Frontal cortex (tissue), 4 donors: ENCODE data around the gene STAT6. TPM values are rescaled to one million over a fixed set of nuclear protein-coding genes. Genes with fewer than 3 reads are reported as not detected.
A peak's percentile ranks its signal among the peaks of the same experiment; 100 is the strongest.

ENCODE experiments used
- DNase-seq, 2 donors: peaks; one replicate each; pipeline ENCODE4 v3.0.0; 2012; ENCODE audit warnings: low spot score in 2 of 2
- FAIRE-seq: peaks from 2 replicates; lab custom pipeline; 2012; peaks lifted over from hg19 to GRCh38; lab: Jason Lieb, UNC
- total RNA-seq: library from RNA; depleted of rRNA; stranded (reverse); fragments of >200 nt; gene quantifications from one replicate; pipeline ENCODE4 v1.2.3, GENCODE V29; 2014
- donor health status: control.
- donor health status: control.
- donor health status: control.

The STAT6 gene
- total RNA-seq, 1 donor from 2014 or later, result 2.4 TPM

DNA sequence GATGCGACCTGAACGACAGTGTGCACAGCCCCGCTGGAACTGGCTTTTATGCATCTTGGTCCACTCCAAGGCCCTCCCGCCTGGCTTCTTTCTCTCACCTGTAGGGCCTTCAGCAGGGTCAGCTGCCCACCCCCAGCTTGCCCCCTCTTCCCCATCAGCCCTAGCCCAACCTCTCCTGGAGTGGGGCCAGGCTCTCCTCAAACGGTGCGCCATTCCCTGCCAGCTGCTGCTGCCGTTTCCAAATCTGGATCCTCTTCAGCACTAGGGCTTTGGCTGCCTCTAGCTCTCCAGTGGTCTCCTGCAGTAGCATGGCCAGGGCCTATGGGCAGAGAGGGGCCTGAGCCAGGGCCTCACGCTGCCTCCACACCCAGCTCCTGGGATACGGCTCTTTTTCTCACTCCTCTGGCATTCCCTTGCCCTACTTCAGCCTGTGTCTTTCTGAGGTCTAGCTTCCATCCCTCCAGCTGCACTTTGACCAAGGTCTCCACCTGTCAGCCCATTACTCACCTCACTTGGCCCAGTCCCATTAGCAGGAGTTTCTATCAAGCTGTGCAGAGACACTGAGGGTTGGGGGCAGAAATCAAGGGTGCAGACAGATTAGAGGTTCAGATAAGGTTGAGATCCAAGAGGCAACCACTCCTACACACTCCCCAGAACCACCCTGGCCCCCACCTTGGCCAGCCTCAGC is 5.0 kb downstream of the STAT6 start:
- DNase-seq, result no peak
- FAIRE-seq, result no peak

DNA sequence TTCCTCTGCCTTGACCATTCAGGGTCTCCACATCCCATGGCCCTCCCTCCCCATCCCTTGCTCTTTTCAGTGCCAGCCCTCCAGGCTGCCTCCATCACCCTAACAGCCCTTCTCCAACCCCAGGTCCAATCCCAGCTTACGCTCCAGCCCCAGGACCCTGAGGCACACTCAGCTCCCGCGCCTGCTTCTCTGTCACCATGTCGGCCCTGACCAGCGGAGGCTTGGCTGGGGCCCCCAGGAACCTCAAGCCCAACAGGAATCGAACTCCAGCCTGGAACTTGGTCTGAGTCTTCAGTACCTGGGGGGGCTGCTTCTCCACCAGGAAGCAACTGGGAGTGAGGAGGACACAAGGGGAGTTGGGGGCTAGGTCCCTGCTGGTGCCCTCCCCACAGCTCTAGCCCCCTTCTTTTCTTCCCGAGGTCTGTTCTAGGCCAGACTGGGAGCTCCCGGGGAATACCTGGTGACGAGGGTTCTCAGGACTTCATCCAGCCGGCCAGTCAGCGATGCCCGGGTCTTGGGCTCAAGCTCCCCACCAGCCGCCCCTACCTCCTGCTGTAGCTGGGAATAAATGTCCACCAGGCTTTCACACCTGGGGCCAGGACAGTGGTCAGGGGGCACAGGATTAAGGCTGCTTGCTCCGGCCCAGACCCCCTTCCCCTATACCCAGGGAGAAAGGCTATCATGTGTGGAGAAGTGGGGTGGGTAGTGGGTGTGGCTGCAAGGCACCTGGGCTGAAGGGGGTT is 6.0 kb downstream of the STAT6 start:
- DNase-seq (no peak), FAIRE-seq (no peak)

GRCh38 chr12:57104292-57104910 is 6.8 kb downstream of the STAT6 start:
- FAIRE-seq (no peak), DNase-seq (peak in 1 of 2 donors; percentile 4)

GRCh38 chr12:57103856-57104255 is 7.3 kb downstream of the STAT6 start:
- DNase-seq (no peak), FAIRE-seq (no peak)

DNA sequence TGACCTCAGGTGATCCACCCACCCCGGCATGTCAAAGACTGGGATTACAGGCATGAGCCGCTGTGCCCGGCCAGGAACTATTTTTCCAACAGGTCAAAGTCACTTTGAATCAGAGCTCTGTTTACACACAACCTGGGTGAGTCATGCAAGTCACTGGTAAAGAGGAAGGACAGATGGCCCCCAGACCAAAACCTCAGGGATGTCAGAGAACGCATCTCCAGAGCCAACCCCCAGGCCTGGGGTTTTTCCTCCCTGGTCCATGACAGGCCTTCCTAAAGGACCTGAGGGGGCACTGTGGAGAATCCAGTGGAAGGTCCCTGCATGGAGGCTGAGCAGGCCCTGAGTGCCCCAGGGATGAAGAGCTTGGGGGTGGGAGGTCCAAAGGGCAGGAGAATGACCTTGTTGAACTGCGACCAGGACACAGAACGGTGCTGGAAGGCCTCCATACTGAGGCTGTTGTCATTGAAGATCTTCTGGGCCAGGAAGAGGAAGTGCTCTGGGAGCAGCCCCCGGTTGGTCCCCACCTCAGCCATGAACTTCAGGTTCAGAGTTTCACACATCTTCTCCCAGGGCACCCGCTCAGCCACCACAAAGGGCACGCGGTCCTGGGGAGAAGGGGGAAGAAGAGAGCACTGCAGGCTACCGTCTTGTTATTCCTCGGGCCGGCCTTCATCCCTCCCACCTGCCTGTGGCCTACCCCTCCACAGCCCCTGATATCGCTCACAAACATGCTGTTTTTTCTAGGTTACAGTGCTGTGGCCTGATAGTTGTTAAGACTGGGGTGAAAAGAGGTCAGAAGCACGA is 9.1 kb downstream of the STAT6 start:
- DNase-seq, result peak in 1 of 2 donors; percentile 6
- no peak for FAIRE-seq

DNA sequence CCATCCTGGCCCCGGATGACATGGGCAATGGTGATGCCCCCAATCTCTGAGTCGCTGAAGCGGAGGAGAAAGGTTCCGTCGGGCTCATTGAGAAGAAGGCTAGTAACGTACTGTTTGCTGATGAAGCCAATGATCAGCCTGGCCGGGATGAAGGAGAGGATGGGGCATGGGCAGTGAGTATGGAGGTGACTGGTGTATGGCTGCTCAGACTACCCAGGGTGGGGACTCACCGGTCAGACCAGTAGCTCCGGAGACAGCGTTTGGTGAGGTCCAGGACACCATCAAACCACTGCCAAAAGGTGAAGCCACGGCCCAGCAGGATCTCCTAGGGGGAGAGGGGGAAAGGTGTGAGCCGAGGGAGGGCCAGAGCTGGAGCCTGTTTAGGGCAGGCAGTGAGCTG is 11.4 kb downstream of the STAT6 start:
- no peak for DNase-seq
- FAIRE-seq, result no peak

DNA sequence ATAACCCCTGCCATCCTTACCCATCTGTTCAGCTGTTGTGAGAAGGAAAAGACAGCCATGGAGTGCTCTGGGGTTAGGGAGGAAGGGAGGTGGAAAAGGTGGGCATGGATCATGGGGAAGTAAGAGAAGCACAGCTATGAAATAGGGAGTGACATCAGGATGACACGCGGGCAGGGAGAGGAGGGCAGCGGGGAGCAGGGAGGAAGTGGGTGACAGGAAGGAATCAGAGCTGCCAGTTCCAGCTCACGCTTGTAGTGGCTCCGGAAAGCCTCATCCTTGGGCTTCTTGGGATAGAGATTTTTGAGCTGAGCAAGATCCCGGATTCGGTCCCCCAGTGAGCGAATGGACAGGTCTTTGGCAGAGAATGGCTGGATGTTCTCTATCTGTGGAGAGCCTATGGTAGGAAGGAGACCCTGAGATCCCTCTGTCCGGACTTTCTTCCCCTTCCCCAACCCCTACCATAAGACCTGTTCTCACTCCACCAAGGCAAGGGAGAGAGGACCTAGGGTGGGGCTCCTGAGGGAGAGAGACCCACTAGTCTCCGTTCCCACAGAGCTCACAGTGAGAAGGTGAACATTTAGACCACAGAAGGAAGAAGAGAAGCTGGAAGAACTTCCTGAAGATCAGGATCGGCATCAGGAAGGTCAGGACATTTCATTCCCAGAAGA is 12.0 kb downstream of the STAT6 start:
- FAIRE-seq, result no peak

DNA sequence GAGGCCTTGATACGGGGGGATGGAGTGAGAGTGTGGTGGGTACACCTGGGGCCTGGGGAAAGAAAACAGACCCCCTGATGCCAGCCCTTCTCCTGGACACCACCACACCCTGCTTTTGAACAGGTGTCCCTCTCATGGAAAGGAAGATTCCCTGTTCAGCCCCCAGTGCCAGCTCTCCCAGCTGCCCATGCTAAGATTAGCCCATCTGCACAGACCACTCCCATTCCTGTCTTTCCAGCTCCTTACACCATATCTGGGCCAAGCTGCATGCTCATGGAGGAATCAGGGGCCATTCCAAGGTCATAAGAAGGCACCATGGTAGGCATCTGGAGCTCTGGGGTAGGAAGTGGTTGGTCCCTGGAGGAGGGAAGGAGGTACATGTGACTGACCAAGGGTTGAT is 12.6 kb downstream of the STAT6 start:
- FAIRE-seq (no peak), DNase-seq (no peak)

More for the DNA sequence above, 12.0 kb downstream of the STAT6 start:
- no peak for DNase-seq

GRCh38 chr12:57097554-57097835 is 13.7 kb downstream of the STAT6 start:
- DNase-seq, result no peak
- no peak for FAIRE-seq

- FAIRE-seq (no peak), DNase-seq (no peak)
Observed at GRCh38 chr12:57096748-57097553, 14.2 kb downstream of the STAT6 start.

- DNase-seq (peak in 1 of 2 donors; percentile 22), FAIRE-seq (no peak)
Observed at GRCh38 chr12:57096099-57096572, 15.0 kb downstream of the STAT6 start.

- no peak for FAIRE-seq
- peak in 1 of 2 donors; percentile 11 for DNase-seq
Observed at GRCh38 chr12:57095440-57095839, 15.7 kb downstream of the STAT6 start.

DNA sequence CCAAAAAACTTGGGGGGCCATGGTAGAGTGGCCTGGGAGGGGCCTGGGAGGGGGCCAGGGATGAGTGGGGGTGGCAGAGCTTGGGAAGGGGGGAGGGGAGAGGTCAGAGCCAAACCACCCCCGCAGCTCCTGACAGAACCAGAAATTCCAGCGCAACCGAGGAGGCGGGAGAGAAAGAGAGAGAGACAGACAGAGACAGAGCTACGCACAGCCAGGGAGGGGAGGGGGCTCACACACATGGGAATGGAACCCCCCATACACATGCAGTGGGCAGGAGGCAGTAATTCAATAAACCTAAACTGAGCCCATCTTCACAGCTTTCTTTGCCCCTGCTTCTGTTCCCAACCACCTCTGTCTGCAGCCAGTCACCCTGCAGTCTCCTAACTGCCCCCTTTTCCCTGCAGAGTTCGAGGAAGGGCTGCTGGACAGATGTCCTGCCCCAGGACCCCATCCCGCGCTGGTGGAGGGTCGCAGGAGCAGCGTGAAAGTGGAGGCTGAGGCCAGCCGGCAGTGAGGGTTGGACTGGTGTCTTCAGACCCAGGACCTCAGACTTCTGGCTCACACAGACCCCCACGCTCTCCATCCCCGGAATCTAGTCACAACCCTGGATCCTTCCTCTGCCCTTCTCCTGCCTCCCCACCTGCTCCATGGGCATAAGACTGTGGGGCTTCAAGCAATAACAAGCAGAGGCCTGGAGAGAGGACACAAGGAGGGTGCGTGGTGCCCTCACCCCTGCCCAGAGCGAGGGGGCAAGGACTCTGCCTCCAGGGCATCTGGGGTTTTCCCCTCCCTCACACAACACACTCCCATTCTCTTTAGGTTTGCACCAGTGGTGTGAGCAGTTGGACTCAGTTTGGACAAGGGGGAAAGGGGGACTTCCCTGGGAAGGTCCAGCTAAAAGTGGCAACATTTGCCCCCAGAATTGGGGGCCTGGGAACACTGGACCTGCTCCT is 16.7 kb downstream of the STAT6 start:
- FAIRE-seq (no peak), DNase-seq (peak in 1 of 2 donors; percentile 6)

GRCh38 chr12:57093415-57094207 is 17.6 kb downstream of the STAT6 start:
- no peak for FAIRE-seq
- peak in 1 of 2 donors; percentile 77 for DNase-seq

- FAIRE-seq (no peak), DNase-seq (no peak)
Observed at GRCh38 chr12:57092876-57093414, 18.2 kb downstream of the STAT6 start.

DNA sequence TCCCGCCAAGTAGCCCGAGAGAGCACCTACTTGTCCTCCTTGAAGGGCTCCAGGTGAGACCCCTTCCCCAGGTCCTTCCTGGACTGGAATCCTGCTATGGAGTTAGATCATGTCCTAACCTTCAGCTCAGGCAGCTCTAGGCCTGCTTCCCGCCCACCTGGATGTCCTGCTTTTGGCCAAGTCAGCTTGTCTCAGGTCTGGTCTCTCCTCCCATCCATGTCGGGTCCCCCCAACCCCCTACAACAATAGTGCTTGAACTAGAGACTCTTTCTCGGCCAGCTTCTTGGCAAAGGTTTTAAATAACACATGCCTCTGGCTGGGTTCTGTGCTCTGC is 18.7 kb downstream of the STAT6 start:
- FAIRE-seq, result no peak
- peak in 1 of 2 donors; percentile 7 for DNase-seq
